ENCODE results near the gene KRT13. TPM values are rescaled to one million over a fixed set of nuclear protein-coding genes. Genes with fewer than 3 reads are reported as not detected.

Gene KRT13
- total and polyA plus RNA-seq, 2 donors (not counting 1 experiment from before 2014, with no cell fraction given) = not detected

DNA sequence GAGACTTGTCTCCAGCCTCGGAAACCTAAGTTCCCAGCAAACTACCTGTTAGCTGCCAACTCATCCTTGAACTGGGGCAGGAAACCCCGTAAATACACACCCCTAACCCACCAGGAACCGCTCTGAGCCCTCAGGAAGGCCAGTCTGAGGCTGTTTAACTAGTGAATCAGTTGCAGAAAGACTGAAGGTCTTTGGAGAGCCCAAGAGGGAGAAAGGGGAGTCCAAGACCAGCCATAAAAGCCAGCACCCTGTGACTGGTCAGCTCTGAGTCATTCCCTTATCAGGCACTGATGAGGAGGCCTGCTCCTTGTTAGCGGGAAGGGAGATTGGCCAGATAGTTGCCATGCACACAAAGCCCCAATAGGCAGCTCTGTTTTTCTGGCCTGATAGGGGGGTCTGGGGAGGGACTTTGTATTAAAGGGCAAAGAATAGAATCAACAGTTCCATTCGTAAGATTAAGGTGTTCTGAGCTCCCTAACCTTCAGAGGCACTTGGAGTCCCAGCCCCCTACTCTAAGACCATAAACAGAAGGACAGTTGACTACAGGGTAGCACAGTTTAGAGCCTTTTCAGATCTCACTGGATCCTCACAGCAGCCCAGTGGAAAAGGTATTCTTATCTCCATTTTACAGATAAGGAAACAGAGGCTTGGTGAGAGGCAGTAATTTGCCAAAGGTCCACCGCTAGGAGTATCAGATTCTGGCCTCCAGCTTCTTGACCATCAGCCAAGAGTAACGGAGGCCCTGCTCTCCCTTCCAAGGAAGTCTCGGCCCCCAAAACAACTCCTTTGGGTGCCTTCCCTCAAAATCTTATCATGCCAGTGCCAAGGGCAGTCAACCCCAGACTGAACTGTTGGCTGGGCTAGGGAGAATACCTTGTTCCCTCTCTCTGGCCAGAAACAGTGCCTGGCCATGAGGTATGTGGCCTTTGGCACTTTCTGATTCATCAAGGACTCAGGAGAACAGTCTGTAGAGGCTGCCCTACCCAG lies 24.9 kb upstream of the KRT13 start:
- no peak for TF ChIP-seq EZH2 (IDR thresholded peaks at IDR 0.05; ENCODE audit: low read length, missing control alignments)
- TF ChIP-seq, protein P1, sequence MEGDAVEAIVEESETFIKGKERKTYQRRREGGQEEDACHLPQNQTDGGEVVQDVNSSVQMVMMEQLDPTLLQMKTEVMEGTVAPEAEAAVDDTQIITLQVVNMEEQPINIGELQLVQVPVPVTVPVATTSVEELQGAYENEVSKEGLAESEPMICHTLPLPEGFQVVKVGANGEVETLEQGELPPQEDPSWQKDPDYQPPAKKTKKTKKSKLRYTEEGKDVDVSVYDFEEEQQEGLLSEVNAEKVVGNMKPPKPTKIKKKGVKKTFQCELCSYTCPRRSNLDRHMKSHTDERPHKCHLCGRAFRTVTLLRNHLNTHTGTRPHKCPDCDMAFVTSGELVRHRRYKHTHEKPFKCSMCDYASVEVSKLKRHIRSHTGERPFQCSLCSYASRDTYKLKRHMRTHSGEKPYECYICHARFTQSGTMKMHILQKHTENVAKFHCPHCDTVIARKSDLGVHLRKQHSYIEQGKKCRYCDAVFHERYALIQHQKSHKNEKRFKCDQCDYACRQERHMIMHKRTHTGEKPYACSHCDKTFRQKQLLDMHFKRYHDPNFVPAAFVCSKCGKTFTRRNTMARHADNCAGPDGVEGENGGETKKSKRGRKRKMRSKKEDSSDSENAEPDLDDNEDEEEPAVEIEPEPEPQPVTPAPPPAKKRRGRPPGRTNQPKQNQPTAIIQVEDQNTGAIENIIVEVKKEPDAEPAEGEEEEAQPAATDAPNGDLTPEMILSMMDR (conservative IDR thresholded peaks at IDR 0.05 in 1 of 2, IDR thresholded peaks at IDR 0.05 in 1 of 2; ENCODE audit: low read depth in 1 of 2, low read length in 2 of 2) = no peak
- Histone ChIP-seq H4K20me1 (ENCODE audit: control insufficient read depth, extremely low read depth, insufficient read depth, low read length) (no peaks in the 10 kb centered on the region), H3K4me1 (ENCODE audit: control insufficient read depth, extremely low read depth, insufficient read depth, low read length) (peaks cover 5% of the 10 kb centered on the region), H3K27me3 (ENCODE audit: control insufficient read depth, insufficient read depth, low read length) (peaks cover 4% of the 10 kb centered on the region), H3K9ac (ENCODE audit: insufficient read depth, low read length) (no peak overlapping the region), H3K9me3 (ENCODE audit: control insufficient read depth, insufficient read depth, low read depth, low read length) (no peaks in the 10 kb centered on the region), H3K4me3 (replicated peaks in 1 of 4; ENCODE audit: control extremely low read depth in 1 of 4, insufficient read depth in 1 of 4, low read depth in 3 of 4, low read length in 4 of 4) (no peak overlapping the region), H2AFZ (ENCODE audit: low read length) (no peak overlapping the region), H3K79me2 (ENCODE audit: control insufficient read depth, insufficient read depth, low read length) (no peaks in the 10 kb centered on the region), H3K4me2 (ENCODE audit: extremely low read depth, insufficient read depth, low read length) (peak overlapping the region; percentile 3), H3K27ac (ENCODE audit: insufficient read depth, low read length) (no peak overlapping the region), H3K36me3 (ENCODE audit: control insufficient read depth, insufficient read depth, low read length) (no peaks in the 10 kb centered on the region)
- peak; percentile 81 to 97 for DNase-seq (ENCODE audit: low read depth in 2 of 2)

DNA sequence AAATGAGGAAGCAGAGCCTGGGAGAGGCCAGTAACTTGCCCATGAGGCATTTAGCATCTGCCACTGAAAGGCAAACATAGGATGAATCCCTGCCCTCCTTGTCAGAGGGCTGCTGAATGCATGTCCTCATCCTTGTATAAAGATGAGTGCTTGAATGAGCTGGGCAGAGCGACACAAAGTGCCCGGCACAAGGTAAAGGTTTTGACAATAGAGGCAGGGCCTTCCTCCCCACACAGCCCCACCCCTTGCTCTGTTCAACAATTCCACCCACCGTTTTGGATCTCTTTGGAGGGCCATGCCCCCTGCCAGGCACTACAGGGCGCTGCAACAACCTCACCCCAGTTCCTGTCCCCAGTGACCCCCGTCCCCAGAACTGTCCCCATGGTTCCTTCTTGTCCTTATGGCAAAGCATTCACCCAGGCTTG lies 24.1 kb upstream of the KRT13 start:
- Histone ChIP-seq H3K79me2 (ENCODE audit: control insufficient read depth, insufficient read depth, low read length) (no peaks in the 10 kb centered on the region), H3K4me1 (ENCODE audit: control insufficient read depth, extremely low read depth, insufficient read depth, low read length) (peaks cover 5% of the 10 kb centered on the region), H3K9me3 (ENCODE audit: control insufficient read depth, insufficient read depth, low read depth, low read length) (no peaks in the 10 kb centered on the region), H3K4me2 (ENCODE audit: extremely low read depth, insufficient read depth, low read length) (no peak overlapping the region), H3K9ac (ENCODE audit: insufficient read depth, low read length) (no peak overlapping the region), H3K27me3 (ENCODE audit: control insufficient read depth, insufficient read depth, low read length) (peaks cover 4% of the 10 kb centered on the region), H3K36me3 (ENCODE audit: control insufficient read depth, insufficient read depth, low read length) (no peaks in the 10 kb centered on the region), H2AFZ (ENCODE audit: low read length) (no peak overlapping the region), H4K20me1 (ENCODE audit: control insufficient read depth, extremely low read depth, insufficient read depth, low read length) (no peaks in the 10 kb centered on the region), H3K27ac (ENCODE audit: insufficient read depth, low read length) (no peak overlapping the region), H3K4me3 (replicated peaks in 1 of 4; ENCODE audit: control extremely low read depth in 1 of 4, insufficient read depth in 1 of 4, low read depth in 3 of 4, low read length in 4 of 4) (no peak overlapping the region)
- TF ChIP-seq, protein P1 (conservative IDR thresholded peaks at IDR 0.05 in 1 of 2, IDR thresholded peaks at IDR 0.05 in 1 of 2; ENCODE audit: low read depth in 1 of 2, low read length in 2 of 2) = no peak
- TF ChIP-seq EZH2 (IDR thresholded peaks at IDR 0.05; ENCODE audit: low read length, missing control alignments) = no peak
- no peak for DNase-seq (ENCODE audit: low read depth in 2 of 2)

DNA sequence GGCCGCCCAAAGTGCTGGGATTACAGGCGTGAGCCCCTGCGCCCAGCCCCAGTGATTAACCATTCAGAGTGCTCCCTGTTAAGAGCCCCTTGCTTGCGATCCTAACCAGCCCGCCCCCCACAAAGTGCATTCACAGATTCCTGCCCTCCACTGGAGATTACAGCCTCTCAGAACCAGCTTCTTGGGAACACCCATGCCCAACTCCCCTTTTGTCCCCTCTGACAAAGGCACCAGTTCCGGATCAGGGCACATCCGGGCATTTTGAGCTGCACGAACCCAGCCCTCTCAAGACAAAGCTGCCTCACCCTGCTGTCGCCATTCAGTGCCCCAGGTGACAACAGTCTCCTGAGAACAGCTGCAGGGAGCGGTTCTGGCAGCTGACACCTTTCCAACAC lies 23.5 kb upstream of the KRT13 start:
- Histone ChIP-seq H3K9me3 (ENCODE audit: control insufficient read depth, insufficient read depth, low read depth, low read length) (no peaks in the 10 kb centered on the region), H3K36me3 (ENCODE audit: control insufficient read depth, insufficient read depth, low read length) (no peaks in the 10 kb centered on the region), H3K4me1 (ENCODE audit: control insufficient read depth, extremely low read depth, insufficient read depth, low read length) (peaks cover 5% of the 10 kb centered on the region), H3K27ac (ENCODE audit: insufficient read depth, low read length) (no peak overlapping the region), H2AFZ (ENCODE audit: low read length) (no peak overlapping the region), H3K9ac (ENCODE audit: insufficient read depth, low read length) (no peak overlapping the region), H4K20me1 (ENCODE audit: control insufficient read depth, extremely low read depth, insufficient read depth, low read length) (no peaks in the 10 kb centered on the region), H3K4me2 (ENCODE audit: extremely low read depth, insufficient read depth, low read length) (no peak overlapping the region), H3K79me2 (ENCODE audit: control insufficient read depth, insufficient read depth, low read length) (no peaks in the 10 kb centered on the region), H3K27me3 (ENCODE audit: control insufficient read depth, insufficient read depth, low read length) (peaks cover 4% of the 10 kb centered on the region), H3K4me3 (replicated peaks in 1 of 4; ENCODE audit: control extremely low read depth in 1 of 4, insufficient read depth in 1 of 4, low read depth in 3 of 4, low read length in 4 of 4) (no peak overlapping the region)
- no peak for TF ChIP-seq EZH2 (IDR thresholded peaks at IDR 0.05; ENCODE audit: low read length, missing control alignments)
- TF ChIP-seq, protein P1 (conservative IDR thresholded peaks at IDR 0.05 in 1 of 2, IDR thresholded peaks at IDR 0.05 in 1 of 2; ENCODE audit: low read depth in 1 of 2, low read length in 2 of 2) = no peak
- no peak for DNase-seq (ENCODE audit: low read depth in 2 of 2)

All from fibroblast of lung (primary cell).